ENCODE measurements around the gene SCYL2.
A peak's percentile ranks its signal among the peaks of the same experiment; 100 is the strongest.
"Not testable (repeated sequence)": the region's sequence is repeated elsewhere in the genome, so short reads cannot be mapped to it uniquely, and the experiment has no call there.

Gene SCYL2

GRCh38 chr12:100229876-100230275, 37.1 kb upstream of the SCYL2 start:
- Histone ChIP-seq H4K20me1 (ENCODE audit: control insufficient read depth, insufficient read depth, low read depth, low read length) (no peaks in the 10 kb centered on the region), H3K9me2 (replicated peaks; ENCODE audit: control insufficient read depth, low read length) (no peaks in the 10 kb centered on the region), H3K4me1 (ENCODE audit: control insufficient read depth, low read length) (no peaks in the 10 kb centered on the region), H3K27me3 (ENCODE audit: control insufficient read depth, low read length) (no peaks in the 10 kb centered on the region), H3K4me3 (ENCODE audit: low read length) (no peak overlapping the region), H3K27ac (ENCODE audit: low read depth, low read length) (no peak overlapping the region), H3F3A (ENCODE audit: control insufficient read depth, insufficient read depth) (no peaks in the 10 kb centered on the region), H3K36me3 (ENCODE audit: control insufficient read depth, low read length) (peaks cover 7% of the 10 kb centered on the region), H3K79me2 (ENCODE audit: control insufficient read depth, low read length) (no peaks in the 10 kb centered on the region), H3K9me3 (ENCODE audit: control insufficient read depth, insufficient read depth, low read length) (no peaks in the 10 kb centered on the region), H3K4me2 (ENCODE audit: low read length) (no peak overlapping the region)
- TF ChIP-seq CTCF (IDR thresholded peaks at IDR 0.05; ENCODE audit: low read depth, low read length, poor library complexity, severe bottlenecking) (no peak), EZH2phosphoT487 (IDR thresholded peaks at IDR 0.05; ENCODE audit: borderline replicate concordance, low read length) (no peak)

- not testable (repeated sequence) for H3K9me3 ChIP-seq (ENCODE audit: control insufficient read depth, insufficient read depth, low read length); H3K36me3 ChIP-seq (ENCODE audit: control insufficient read depth, low read length); H3K4me2 ChIP-seq (ENCODE audit: low read length); H3F3A ChIP-seq (ENCODE audit: control insufficient read depth, insufficient read depth); H3K27me3 ChIP-seq (ENCODE audit: control insufficient read depth, low read length); H4K20me1 ChIP-seq (ENCODE audit: control insufficient read depth, insufficient read depth, low read depth, low read length); H3K9me2 ChIP-seq (replicated peaks; ENCODE audit: control insufficient read depth, low read length); H3K4me1 ChIP-seq (ENCODE audit: control insufficient read depth, low read length); H3K27ac ChIP-seq (ENCODE audit: low read depth, low read length); H3K4me3 ChIP-seq (ENCODE audit: low read length); H3K79me2 ChIP-seq (ENCODE audit: control insufficient read depth, low read length)
These were observed 35.1 kb upstream of the SCYL2 start for GRCh38 chr12:100231873-100232272.

GRCh38 chr12:100234166-100234565, 32.8 kb upstream of the SCYL2 start:
- Histone ChIP-seq H3K79me2 (ENCODE audit: control insufficient read depth, low read length) (no peaks in the 10 kb centered on the region), H3K4me3 (ENCODE audit: low read length) (no peak overlapping the region), H3K4me1 (ENCODE audit: control insufficient read depth, low read length) (no peaks in the 10 kb centered on the region), H3K9me2 (replicated peaks; ENCODE audit: control insufficient read depth, low read length) (no peaks in the 10 kb centered on the region), H3K27ac (ENCODE audit: low read depth, low read length) (no peak overlapping the region), H3K4me2 (ENCODE audit: low read length) (no peak overlapping the region), H3K27me3 (ENCODE audit: control insufficient read depth, low read length) (no peaks in the 10 kb centered on the region), H4K20me1 (ENCODE audit: control insufficient read depth, insufficient read depth, low read depth, low read length) (no peaks in the 10 kb centered on the region), H3K9me3 (ENCODE audit: control insufficient read depth, insufficient read depth, low read length) (no peaks in the 10 kb centered on the region), H3F3A (ENCODE audit: control insufficient read depth, insufficient read depth) (no peaks in the 10 kb centered on the region), H3K36me3 (ENCODE audit: control insufficient read depth, low read length) (no peaks in the 10 kb centered on the region)
- TF ChIP-seq EZH2phosphoT487 (IDR thresholded peaks at IDR 0.05; ENCODE audit: borderline replicate concordance, low read length) (no peak), CTCF (IDR thresholded peaks at IDR 0.05; ENCODE audit: low read depth, low read length, poor library complexity, severe bottlenecking) (no peak)

GRCh38 chr12:100234591-100235304, 32.2 kb upstream of the SCYL2 start:
- no peak overlapping the region for H3K4me2 ChIP-seq (ENCODE audit: low read length)
- H3K4me3 ChIP-seq (ENCODE audit: low read length): no peak overlapping the region

More at GRCh38 chr12:100234591-100235304, 32.2 kb upstream of the SCYL2 start:
- TF ChIP-seq EZH2phosphoT487 (IDR thresholded peaks at IDR 0.05; ENCODE audit: borderline replicate concordance, low read length) (no peak), CTCF (IDR thresholded peaks at IDR 0.05; ENCODE audit: low read depth, low read length, poor library complexity, severe bottlenecking) (peak; percentile 69)
- Histone ChIP-seq H3F3A (ENCODE audit: control insufficient read depth, insufficient read depth) (no peaks in the 10 kb centered on the region), H3K9me2 (replicated peaks; ENCODE audit: control insufficient read depth, low read length) (no peaks in the 10 kb centered on the region), H3K9me3 (ENCODE audit: control insufficient read depth, insufficient read depth, low read length) (no peaks in the 10 kb centered on the region), H3K4me1 (ENCODE audit: control insufficient read depth, low read length) (no peaks in the 10 kb centered on the region), H3K79me2 (ENCODE audit: control insufficient read depth, low read length) (no peaks in the 10 kb centered on the region), H3K27ac (ENCODE audit: low read depth, low read length) (no peak overlapping the region), H3K27me3 (ENCODE audit: control insufficient read depth, low read length) (no peaks in the 10 kb centered on the region), H4K20me1 (ENCODE audit: control insufficient read depth, insufficient read depth, low read depth, low read length) (no peaks in the 10 kb centered on the region), H3K36me3 (ENCODE audit: control insufficient read depth, low read length) (no peaks in the 10 kb centered on the region)

Data from DOHH2 (cell line).